ENCODE measurements around the gene IFRD2. TPM values are rescaled to one million over a fixed set of nuclear protein-coding genes. Genes with fewer than 3 reads are reported as not detected.
A peak's percentile ranks its signal among the peaks of the same experiment; 100 is the strongest.
"Not testable (repeated sequence)": the region's sequence is repeated elsewhere in the genome, so short reads cannot be mapped to it uniquely, and the experiment has no call there.

IFRD2 gene
- total RNA-seq, 1 donor from 2014 or later = 38.2 TPM

- Mint-ChIP-seq H3K27ac (ENCODE audit: unreplicated experiment) (no peak overlapping the region), H3K4me3 (ENCODE audit: unreplicated experiment) (no peak overlapping the region), H3K27me3 (ENCODE audit: unreplicated experiment) (peaks cover 6% of the 10 kb centered on the region), H3K9me3 (ENCODE audit: unreplicated experiment) (peaks cover 4% of the 10 kb centered on the region), H3K4me1 (ENCODE audit: low read depth, unreplicated experiment) (peaks cover 28% of the 10 kb centered on the region), H3K36me3 (ENCODE audit: unreplicated experiment) (no peaks in the 10 kb centered on the region)
- DNase-seq = no peak
- TF ChIP-seq, protein P1, sequence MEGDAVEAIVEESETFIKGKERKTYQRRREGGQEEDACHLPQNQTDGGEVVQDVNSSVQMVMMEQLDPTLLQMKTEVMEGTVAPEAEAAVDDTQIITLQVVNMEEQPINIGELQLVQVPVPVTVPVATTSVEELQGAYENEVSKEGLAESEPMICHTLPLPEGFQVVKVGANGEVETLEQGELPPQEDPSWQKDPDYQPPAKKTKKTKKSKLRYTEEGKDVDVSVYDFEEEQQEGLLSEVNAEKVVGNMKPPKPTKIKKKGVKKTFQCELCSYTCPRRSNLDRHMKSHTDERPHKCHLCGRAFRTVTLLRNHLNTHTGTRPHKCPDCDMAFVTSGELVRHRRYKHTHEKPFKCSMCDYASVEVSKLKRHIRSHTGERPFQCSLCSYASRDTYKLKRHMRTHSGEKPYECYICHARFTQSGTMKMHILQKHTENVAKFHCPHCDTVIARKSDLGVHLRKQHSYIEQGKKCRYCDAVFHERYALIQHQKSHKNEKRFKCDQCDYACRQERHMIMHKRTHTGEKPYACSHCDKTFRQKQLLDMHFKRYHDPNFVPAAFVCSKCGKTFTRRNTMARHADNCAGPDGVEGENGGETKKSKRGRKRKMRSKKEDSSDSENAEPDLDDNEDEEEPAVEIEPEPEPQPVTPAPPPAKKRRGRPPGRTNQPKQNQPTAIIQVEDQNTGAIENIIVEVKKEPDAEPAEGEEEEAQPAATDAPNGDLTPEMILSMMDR (IDR thresholded peaks at IDR 0.05; ENCODE audit: partially characterized antibody, unreplicated experiment) = no peak
These were observed 42.8 kb downstream of the IFRD2 start for GRCh38 chr3:50249457-50249856.

DNA sequence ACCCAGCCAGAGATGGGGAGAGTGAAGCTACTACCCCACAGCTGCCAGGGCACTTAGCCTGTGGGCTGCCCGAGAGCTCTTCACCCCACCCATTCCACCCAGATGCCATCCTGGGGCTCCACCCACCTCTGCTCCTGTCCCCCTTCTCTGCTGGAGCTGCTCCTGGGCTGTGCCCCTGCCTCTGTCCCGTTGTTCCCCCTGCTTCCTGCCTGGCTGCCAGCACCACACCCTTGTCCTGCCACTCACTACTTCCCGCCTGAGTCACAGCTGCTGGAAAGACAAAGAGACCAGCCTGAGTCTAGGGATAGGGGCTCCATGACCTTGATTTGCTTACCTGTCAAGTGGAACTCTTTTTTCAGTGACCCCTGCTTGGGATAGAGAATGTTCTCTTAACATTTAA, 43.8 kb downstream of the IFRD2 start:
- Mint-ChIP-seq H3K4me1 (ENCODE audit: low read depth, unreplicated experiment) (peaks cover 33% of the 10 kb centered on the region), H3K27me3 (ENCODE audit: unreplicated experiment) (peaks cover 4% of the 10 kb centered on the region), H3K9me3 (ENCODE audit: unreplicated experiment) (peaks cover 4% of the 10 kb centered on the region), H3K27ac (ENCODE audit: unreplicated experiment) (peak overlapping the region; percentile 76), H3K36me3 (ENCODE audit: unreplicated experiment) (no peaks in the 10 kb centered on the region), H3K4me3 (ENCODE audit: unreplicated experiment) (no peak overlapping the region)
- DNase-seq = no peak
- TF ChIP-seq, protein P1 (IDR thresholded peaks at IDR 0.05; ENCODE audit: partially characterized antibody, unreplicated experiment) = no peak

GRCh38 chr3:50246517-50246954, 45.7 kb downstream of the IFRD2 start:
- peaks cover 44% of the 10 kb centered on the region for H3K4me1 Mint-ChIP-seq (ENCODE audit: low read depth, unreplicated experiment)
- DNase-seq = no peak
- peak overlapping the region; percentile 62 for H3K4me3 Mint-ChIP-seq (ENCODE audit: unreplicated experiment)
- peak overlapping the region; percentile 83 for H3K27ac Mint-ChIP-seq (ENCODE audit: unreplicated experiment)
- TF ChIP-seq, protein P1 (IDR thresholded peaks at IDR 0.05; ENCODE audit: partially characterized antibody, unreplicated experiment) = peak; percentile 69
- H3K9me3 Mint-ChIP-seq (ENCODE audit: unreplicated experiment) = peaks cover 7% of the 10 kb centered on the region
- peaks cover 8% of the 10 kb centered on the region for H3K27me3 Mint-ChIP-seq (ENCODE audit: unreplicated experiment)
- no peaks in the 10 kb centered on the region for H3K36me3 Mint-ChIP-seq (ENCODE audit: unreplicated experiment)

GRCh38 chr3:50245831-50246516, 46.3 kb downstream of the IFRD2 start:
- Mint-ChIP-seq H3K4me1 (ENCODE audit: low read depth, unreplicated experiment) (peaks cover 44% of the 10 kb centered on the region), H3K27me3 (ENCODE audit: unreplicated experiment) (peaks cover 11% of the 10 kb centered on the region), H3K9me3 (ENCODE audit: unreplicated experiment) (peaks cover 9% of the 10 kb centered on the region), H3K36me3 (ENCODE audit: unreplicated experiment) (no peaks in the 10 kb centered on the region), H3K27ac (ENCODE audit: unreplicated experiment) (peak overlapping the region; percentile 71), H3K4me3 (ENCODE audit: unreplicated experiment) (peak overlapping the region; percentile 62)
- TF ChIP-seq, protein P1 (IDR thresholded peaks at IDR 0.05; ENCODE audit: partially characterized antibody, unreplicated experiment) = peak; percentile 99
- DNase-seq = peak; percentile 96

DNA sequence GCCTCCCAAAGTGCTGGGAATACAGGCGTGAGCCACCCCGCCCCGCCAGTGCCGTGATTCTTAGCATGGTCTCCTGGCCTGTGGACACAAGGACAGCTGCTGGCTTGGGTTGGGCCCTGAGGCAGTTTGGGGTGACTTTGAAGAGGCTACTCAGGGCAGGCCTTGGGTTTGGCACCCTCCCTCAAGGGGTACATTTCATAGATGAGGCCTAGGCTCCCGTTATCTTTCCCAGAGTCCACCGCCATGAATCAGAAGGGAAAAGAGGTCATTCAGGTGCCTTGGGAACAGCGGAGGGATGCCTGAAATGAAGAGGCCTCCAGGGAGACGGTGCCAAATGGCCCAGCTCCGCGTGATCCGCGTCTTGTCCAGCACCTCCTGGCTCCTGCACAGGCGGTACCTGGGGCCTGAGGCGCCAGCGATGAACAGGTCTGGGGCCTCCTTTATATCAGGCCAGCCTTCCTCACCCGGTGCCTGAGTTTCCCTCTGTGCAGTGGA, 46.9 kb downstream of the IFRD2 start:
- no peaks in the 10 kb centered on the region for H3K36me3 Mint-ChIP-seq (ENCODE audit: unreplicated experiment)
- DNase-seq = no peak

DNA sequence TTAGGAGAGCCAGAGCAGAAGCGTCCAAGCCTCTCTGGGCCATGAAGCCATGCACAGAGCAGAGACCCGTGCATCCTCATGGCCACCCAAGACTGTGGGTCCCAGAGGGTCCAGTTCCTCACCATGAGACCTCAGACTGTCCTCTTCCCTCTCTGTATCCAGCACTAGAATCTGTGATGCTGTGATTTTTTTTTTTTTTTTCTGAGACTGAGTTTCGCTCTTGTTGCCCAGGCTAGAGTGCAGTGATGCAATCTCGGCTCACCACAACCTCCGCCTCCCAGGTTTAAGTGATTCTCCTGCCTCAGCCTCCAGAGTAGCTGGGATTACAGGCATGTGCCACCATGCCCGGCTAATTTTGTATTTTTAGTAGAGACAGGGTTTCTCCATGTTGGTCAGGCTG, 47.4 kb downstream of the IFRD2 start:
- H3K36me3 Mint-ChIP-seq (ENCODE audit: unreplicated experiment); DNase-seq; H3K9me3 Mint-ChIP-seq (ENCODE audit: unreplicated experiment): not testable (repeated sequence)
- Mint-ChIP-seq H3K4me3 (ENCODE audit: unreplicated experiment) (peak overlapping the region; percentile 62), H3K4me1 (ENCODE audit: low read depth, unreplicated experiment) (peaks cover 50% of the 10 kb centered on the region), H3K27ac (ENCODE audit: unreplicated experiment) (peak overlapping the region; percentile 71), H3K27me3 (ENCODE audit: unreplicated experiment) (peaks cover 17% of the 10 kb centered on the region)

More for the DNA sequence above, 46.9 kb downstream of the IFRD2 start:
- TF ChIP-seq, protein P1 (IDR thresholded peaks at IDR 0.05; ENCODE audit: partially characterized antibody, unreplicated experiment) = no peak
- peak overlapping the region; percentile 71 for H3K27ac Mint-ChIP-seq (ENCODE audit: unreplicated experiment)
- H3K27me3 Mint-ChIP-seq (ENCODE audit: unreplicated experiment) = peaks cover 12% of the 10 kb centered on the region
- peaks cover 46% of the 10 kb centered on the region for H3K4me1 Mint-ChIP-seq (ENCODE audit: low read depth, unreplicated experiment)
- peak overlapping the region; percentile 62 for H3K4me3 Mint-ChIP-seq (ENCODE audit: unreplicated experiment)
- peaks cover 9% of the 10 kb centered on the region for H3K9me3 Mint-ChIP-seq (ENCODE audit: unreplicated experiment)
